ENCODE results near the gene SMAP1. TPM values are rescaled to one million over a fixed set of nuclear protein-coding genes. Genes with fewer than 3 reads are reported as not detected.

The SMAP1 gene
- total RNA-seq, 1 experiment from 2014 or later: 23.7 TPM

DNA sequence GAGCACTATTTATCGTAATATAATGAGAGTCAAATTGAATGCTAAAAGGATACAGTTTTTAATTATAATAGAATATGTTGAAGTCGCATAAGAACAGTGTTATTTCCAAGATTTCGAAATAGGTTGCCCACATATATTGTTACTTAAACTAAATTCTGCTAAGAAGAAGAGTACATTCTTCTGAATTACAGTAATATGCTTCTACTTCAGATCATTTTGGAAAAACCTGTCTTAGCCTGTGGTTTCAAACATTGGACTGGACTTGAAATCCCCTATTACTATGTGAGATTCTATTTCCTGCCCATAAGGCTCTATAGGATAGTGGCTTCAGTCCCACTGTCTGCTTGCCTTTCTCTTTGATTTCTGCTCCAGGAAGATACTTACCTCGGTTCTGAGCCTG, 152.0 kb downstream of the SMAP1 start:
- Histone ChIP-seq H3K27me3 (replicated peaks; ENCODE audit: insufficient read depth, low read depth, low read length, poor library complexity) (no peaks in the 10 kb centered on the region), H3K36me3 (ENCODE audit: insufficient read depth, low read length, poor library complexity, severe bottlenecking) (no peaks in the 10 kb centered on the region), H3K27ac (ENCODE audit: low read depth, low read length, poor library complexity, severe bottlenecking) (no peak overlapping the region), H3K4me1 (ENCODE audit: insufficient read depth, low read length, poor library complexity, severe bottlenecking) (peaks cover 5% of the 10 kb centered on the region), H3K9me3 (ENCODE audit: low read depth, low read length, poor library complexity, severe bottlenecking) (peaks cover 5% of the 10 kb centered on the region), H3K4me3 (ENCODE audit: low read depth, low read length, poor library complexity, severe bottlenecking) (no peak overlapping the region)
- intact Hi-C loops (cut with micrococcal nuclease; ENCODE audit: unreplicated experiment): no loop called here
- ChIA-PET CTCF (no interaction called here), POLR2A (ENCODE audit: low non-redundant PET) (no interaction called here)
- TF ChIP-seq CTCF (conservative IDR thresholded peaks at IDR 0.05; ENCODE audit: low read depth, low read length) (no peak), EZH2 (IDR thresholded peaks at IDR 0.05; ENCODE audit: borderline replicate concordance, low read depth, low read length, poor library complexity, severe bottlenecking) (no peak)
- no peak for DNase-seq (ENCODE audit: low spot score)
- BruUV-seq (replicated peaks): no TSS peak

GRCh38 chr6:70820778-70821177, 153.1 kb downstream of the SMAP1 start:
- Histone ChIP-seq H3K27me3 (replicated peaks; ENCODE audit: insufficient read depth, low read depth, low read length, poor library complexity) (no peaks in the 10 kb centered on the region), H3K9me3 (ENCODE audit: low read depth, low read length, poor library complexity, severe bottlenecking) (peaks cover 5% of the 10 kb centered on the region), H3K4me1 (ENCODE audit: insufficient read depth, low read length, poor library complexity, severe bottlenecking) (peaks cover 5% of the 10 kb centered on the region), H3K36me3 (ENCODE audit: insufficient read depth, low read length, poor library complexity, severe bottlenecking) (no peaks in the 10 kb centered on the region), H3K27ac (ENCODE audit: low read depth, low read length, poor library complexity, severe bottlenecking) (no peak overlapping the region), H3K4me3 (ENCODE audit: low read depth, low read length, poor library complexity, severe bottlenecking) (no peak overlapping the region)
- POLR2A ChIA-PET (ENCODE audit: low non-redundant PET): no interaction called here
- DNase-seq (ENCODE audit: low spot score): no peak
- TF ChIP-seq CTCF (conservative IDR thresholded peaks at IDR 0.05; ENCODE audit: low read depth, low read length) (no peak), EZH2 (IDR thresholded peaks at IDR 0.05; ENCODE audit: borderline replicate concordance, low read depth, low read length, poor library complexity, severe bottlenecking) (no peak)
- intact Hi-C loops (cut with micrococcal nuclease; ENCODE audit: unreplicated experiment): no loop called here
- BruUV-seq (replicated peaks): no TSS peak
- CTCF ChIA-PET: no interaction called here

- Histone ChIP-seq H3K4me1 (ENCODE audit: insufficient read depth, low read length, poor library complexity, severe bottlenecking) (peaks cover 5% of the 10 kb centered on the region), H3K9me3 (ENCODE audit: low read depth, low read length, poor library complexity, severe bottlenecking) (peaks cover 5% of the 10 kb centered on the region), H3K4me3 (ENCODE audit: low read depth, low read length, poor library complexity, severe bottlenecking) (no peak overlapping the region), H3K27me3 (replicated peaks; ENCODE audit: insufficient read depth, low read depth, low read length, poor library complexity) (no peaks in the 10 kb centered on the region), H3K27ac (ENCODE audit: low read depth, low read length, poor library complexity, severe bottlenecking) (no peak overlapping the region), H3K36me3 (ENCODE audit: insufficient read depth, low read length, poor library complexity, severe bottlenecking) (no peaks in the 10 kb centered on the region)
- ChIA-PET CTCF (no interaction called here), POLR2A (ENCODE audit: low non-redundant PET) (interaction anchor here (0.6 kb wide), 1 partner anchor 286 kb away, joined by 5 read pairs; no protein-coding TSS in a partner anchor)
- intact Hi-C loops (cut with micrococcal nuclease; ENCODE audit: unreplicated experiment): no loop called here
- DNase-seq (ENCODE audit: low spot score): peak; percentile 39
- TF ChIP-seq CTCF (conservative IDR thresholded peaks at IDR 0.05; ENCODE audit: low read depth, low read length): no peak
- no peak for TF ChIP-seq EZH2 (IDR thresholded peaks at IDR 0.05; ENCODE audit: borderline replicate concordance, low read depth, low read length, poor library complexity, severe bottlenecking)
- no TSS peak for BruUV-seq (replicated peaks)
Measured at GRCh38 chr6:70821751-70822150, 154.1 kb downstream of the SMAP1 start.

Measured in A673 (cell line).